Measurements from ENCODE around the gene RAP1GAP2. TPM values are rescaled to one million over a fixed set of nuclear protein-coding genes. Genes with fewer than 3 reads are reported as not detected.
A peak's percentile ranks its signal among the peaks of the same experiment; 100 is the strongest.

Gene RAP1GAP2
- total RNA-seq, 4 donors from 2014 or later: 30.6 to 60.2 (median 41.9) TPM

- Histone ChIP-seq H3K27me3 (no peaks in the 10 kb centered on the region), H3K9me3 (no peaks in the 10 kb centered on the region), H3K36me3 (peaks cover 0 to 13% (median 0%) of the 10 kb centered on the region in 3 donors), H3K4me1 (peaks cover 2 to 30% (median 24%) of the 10 kb centered on the region in 4 donors), H3K4me3 (peak overlapping the region in 1 of 4 donors; percentile 39), H3K27ac (peak overlapping the region; percentile 74 to 91 (median 84))
- TF ChIP-seq, protein P1, sequence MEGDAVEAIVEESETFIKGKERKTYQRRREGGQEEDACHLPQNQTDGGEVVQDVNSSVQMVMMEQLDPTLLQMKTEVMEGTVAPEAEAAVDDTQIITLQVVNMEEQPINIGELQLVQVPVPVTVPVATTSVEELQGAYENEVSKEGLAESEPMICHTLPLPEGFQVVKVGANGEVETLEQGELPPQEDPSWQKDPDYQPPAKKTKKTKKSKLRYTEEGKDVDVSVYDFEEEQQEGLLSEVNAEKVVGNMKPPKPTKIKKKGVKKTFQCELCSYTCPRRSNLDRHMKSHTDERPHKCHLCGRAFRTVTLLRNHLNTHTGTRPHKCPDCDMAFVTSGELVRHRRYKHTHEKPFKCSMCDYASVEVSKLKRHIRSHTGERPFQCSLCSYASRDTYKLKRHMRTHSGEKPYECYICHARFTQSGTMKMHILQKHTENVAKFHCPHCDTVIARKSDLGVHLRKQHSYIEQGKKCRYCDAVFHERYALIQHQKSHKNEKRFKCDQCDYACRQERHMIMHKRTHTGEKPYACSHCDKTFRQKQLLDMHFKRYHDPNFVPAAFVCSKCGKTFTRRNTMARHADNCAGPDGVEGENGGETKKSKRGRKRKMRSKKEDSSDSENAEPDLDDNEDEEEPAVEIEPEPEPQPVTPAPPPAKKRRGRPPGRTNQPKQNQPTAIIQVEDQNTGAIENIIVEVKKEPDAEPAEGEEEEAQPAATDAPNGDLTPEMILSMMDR (IDR thresholded peaks at IDR 0.05): no peak
- TF ChIP-seq POLR2A (IDR thresholded peaks at IDR 0.05): no peak
- peak; percentile 49 to 87 (median 86) for DNase-seq
These were observed 206.5 kb downstream of the RAP1GAP2 start for GRCh38 chr17:3002538-3003295.

GRCh38 chr17:3003296-3004149, 207.3 kb downstream of the RAP1GAP2 start:
- peak in 2 of 3 donors; percentile 81 for DNase-seq
- TF ChIP-seq, protein P1 (IDR thresholded peaks at IDR 0.05): no peak
- TF ChIP-seq POLR2A (IDR thresholded peaks at IDR 0.05): no peak
- Histone ChIP-seq H3K36me3 (peaks cover 0 to 16% (median 0%) of the 10 kb centered on the region in 3 donors), H3K27me3 (no peaks in the 10 kb centered on the region), H3K4me1 (peaks cover 2 to 30% (median 24%) of the 10 kb centered on the region in 4 donors), H3K9me3 (no peaks in the 10 kb centered on the region), H3K4me3 (peak overlapping the region in 3 of 4 donors; percentile 13 to 39 (median 34)), H3K27ac (peak overlapping the region; percentile 74 to 91 (median 84))

DNA sequence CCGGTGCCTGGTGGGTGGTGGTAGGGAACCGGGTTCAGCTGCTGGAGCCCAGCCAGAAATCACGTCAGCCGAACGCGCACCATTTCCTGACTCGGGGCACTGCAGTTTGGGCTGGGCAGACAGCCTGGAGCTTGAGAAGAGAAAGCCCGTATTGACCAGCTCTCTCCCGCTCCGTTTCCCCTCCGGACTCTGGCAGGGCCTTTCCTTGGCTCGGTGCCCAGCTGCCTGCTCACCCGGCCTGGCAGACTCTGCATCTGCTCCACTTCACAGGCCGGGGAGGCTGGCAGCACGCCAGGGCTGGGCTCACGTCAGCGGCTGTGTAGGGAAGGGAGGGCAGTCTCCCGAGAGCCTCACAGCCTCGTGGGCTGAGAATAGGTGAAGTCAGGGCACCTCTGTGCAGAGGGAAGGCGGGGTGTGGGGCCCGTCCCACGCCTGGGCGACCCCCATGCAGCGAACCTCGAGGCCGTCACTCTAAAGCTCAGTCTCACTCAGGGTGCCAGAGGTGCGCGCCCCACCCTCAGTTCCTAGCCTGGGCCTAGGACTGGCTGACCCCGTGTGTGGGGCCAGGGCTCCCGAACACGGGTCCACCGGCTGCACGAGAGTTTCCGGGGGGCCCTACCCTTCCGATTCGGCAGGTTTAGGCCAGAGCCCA, 208.0 kb downstream of the RAP1GAP2 start:
- DNase-seq: peak; percentile 86 to 98 (median 97)
- peaks cover 2 to 30% (median 24%) of the 10 kb centered on the region in 4 donors for H3K4me1 ChIP-seq
- H3K27me3 ChIP-seq: no peaks in the 10 kb centered on the region
- H3K27ac ChIP-seq: peak overlapping the region; percentile 74 to 91 (median 84)
- no peaks in the 10 kb centered on the region for H3K9me3 ChIP-seq
- H3K4me3 ChIP-seq: peak overlapping the region; percentile 13 to 39 (median 26)
- peaks cover 0 to 15% (median 0%) of the 10 kb centered on the region in 3 donors for H3K36me3 ChIP-seq
- TF ChIP-seq, protein P1 (IDR thresholded peaks at IDR 0.05): no peak
- TF ChIP-seq POLR2A (IDR thresholded peaks at IDR 0.05): no peak

DNA sequence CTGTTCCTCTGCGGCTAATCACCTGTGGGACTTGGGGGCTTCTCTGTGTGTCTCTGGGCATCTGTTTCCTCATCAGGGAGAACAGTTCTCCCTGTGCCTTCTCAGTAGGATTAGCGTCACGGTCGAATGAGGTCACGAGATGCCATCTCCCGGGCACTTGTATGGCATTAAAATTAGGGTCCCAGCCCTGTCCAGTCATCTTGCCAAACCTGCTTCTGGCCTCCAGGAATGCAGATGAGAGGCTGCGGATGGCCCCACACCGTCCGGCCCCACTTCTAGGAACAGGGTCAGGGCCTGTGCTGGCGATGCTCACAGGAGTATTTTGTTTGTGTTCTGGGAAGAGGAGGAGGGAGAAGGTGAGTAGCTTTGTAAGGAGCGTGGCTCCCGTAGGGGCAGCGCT, 208.7 kb downstream of the RAP1GAP2 start:
- Histone ChIP-seq H3K27ac (peak overlapping the region; percentile 74 to 91 (median 84)), H3K27me3 (no peaks in the 10 kb centered on the region), H3K4me3 (no peak overlapping the region), H3K4me1 (peaks cover 2 to 30% (median 24%) of the 10 kb centered on the region in 4 donors), H3K36me3 (peaks cover 0 to 12% (median 0%) of the 10 kb centered on the region in 3 donors), H3K9me3 (no peaks in the 10 kb centered on the region)
- TF ChIP-seq POLR2A (IDR thresholded peaks at IDR 0.05): no peak
- TF ChIP-seq, protein P1 (IDR thresholded peaks at IDR 0.05): no peak
- DNase-seq: peak in 1 of 3 donors; percentile 30

- Histone ChIP-seq H3K4me3 (no peak overlapping the region), H3K27me3 (no peaks in the 10 kb centered on the region), H3K36me3 (peaks cover 0 to 12% (median 0%) of the 10 kb centered on the region in 3 donors), H3K9me3 (no peaks in the 10 kb centered on the region), H3K27ac (no peak overlapping the region), H3K4me1 (peaks cover 2 to 30% (median 24%) of the 10 kb centered on the region in 4 donors)
- no peak for TF ChIP-seq POLR2A (IDR thresholded peaks at IDR 0.05)
- TF ChIP-seq, protein P1 (IDR thresholded peaks at IDR 0.05): no peak
- DNase-seq: peak in 1 of 3 donors; percentile 32
These were observed 209.5 kb downstream of the RAP1GAP2 start for GRCh38 chr17:3005696-3006095.

All from Peyer's patch (tissue), 4 donors.